PC-9 (cell line): ENCODE data around the gene GALE.

Experiments
- CTCF ChIP-seq: fragments of 200-600 bp; sonication (generic); conservative IDR thresholded peaks from 2 replicates; pipeline ENCODE4 v1.6.1; 2017; ENCODE audit warnings: mixed run types, antibody characterized with exemption, mild to moderate bottlenecking, moderate library complexity
- EZH2 ChIP-seq: fragments of 200-600 bp; sonication (generic); IDR thresholded peaks from 2 replicates; pipeline ENCODE4 v1.8.0; 2017; ENCODE audit warnings: antibody characterized with exemption, low read depth

- TF ChIP-seq CTCF (no peak), EZH2 (no peak)
Observed at GRCh38 chr1:23772854-23773242, 27.7 kb downstream of the GALE start.
